ENCODE data around the gene CCND1. TPM values are rescaled to one million over a fixed set of nuclear protein-coding genes. Genes with fewer than 3 reads are reported as not detected.
A peak's percentile ranks its signal among the peaks of the same experiment; 100 is the strongest.

CCND1 gene
- total RNA-seq, 1 donor from 2014 or later: 135 TPM

DNA sequence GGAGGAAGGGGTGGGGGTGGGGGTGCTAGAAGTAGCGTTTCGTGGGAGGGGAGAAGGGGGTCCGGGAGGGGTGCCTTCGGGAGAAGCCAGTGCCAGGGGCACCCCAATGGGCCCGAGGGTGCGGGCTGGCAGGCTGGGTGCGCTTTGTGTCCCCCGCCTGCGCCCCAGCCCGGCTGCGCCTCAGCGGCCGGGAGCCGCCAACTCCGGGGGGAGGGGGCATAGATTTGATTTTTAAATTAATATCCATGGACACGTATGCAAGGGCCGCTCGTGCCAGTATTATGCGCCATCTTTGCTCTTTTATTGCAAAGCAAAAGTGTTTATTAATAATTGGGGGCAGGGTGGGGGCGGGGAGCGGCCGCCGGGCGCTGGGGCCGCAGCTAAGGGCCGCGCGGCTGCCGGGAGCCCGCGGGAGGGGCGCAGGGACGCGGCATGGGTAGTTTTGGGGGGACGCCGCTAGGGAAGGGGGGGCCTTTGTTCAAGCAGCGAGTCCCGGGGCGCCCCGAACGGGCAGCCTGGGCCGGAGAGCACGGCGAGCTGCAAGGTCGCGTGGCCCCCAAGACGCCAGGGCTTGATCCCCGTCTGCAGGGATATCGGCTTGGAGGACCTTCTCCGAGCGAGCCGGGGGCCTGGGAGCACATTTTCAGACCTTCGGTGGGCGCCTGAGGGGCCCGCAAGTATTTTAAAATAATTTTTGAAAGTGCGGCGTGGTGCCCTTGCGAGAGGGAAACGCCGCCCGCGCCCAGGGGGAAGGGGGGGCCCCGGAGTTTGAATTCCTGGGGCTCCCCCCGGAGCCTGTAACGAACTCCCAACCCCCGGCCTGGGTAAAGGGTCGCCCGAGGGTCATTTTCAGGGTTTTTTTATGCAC, 959 bp downstream of the CCND1 start:
- peak; percentile 44 for DNase-seq

- DNase-seq: peak; percentile 56
Measured at GRCh38 chr11:69642549-69642912, 1.6 kb downstream of the CCND1 start.

- DNase-seq: peak; percentile 94
Measured at GRCh38 chr11:69642913-69643632, 2.1 kb downstream of the CCND1 start.

GRCh38 chr11:69643646-69644045, 2.7 kb downstream of the CCND1 start:
- DNase-seq: no peak

DNA sequence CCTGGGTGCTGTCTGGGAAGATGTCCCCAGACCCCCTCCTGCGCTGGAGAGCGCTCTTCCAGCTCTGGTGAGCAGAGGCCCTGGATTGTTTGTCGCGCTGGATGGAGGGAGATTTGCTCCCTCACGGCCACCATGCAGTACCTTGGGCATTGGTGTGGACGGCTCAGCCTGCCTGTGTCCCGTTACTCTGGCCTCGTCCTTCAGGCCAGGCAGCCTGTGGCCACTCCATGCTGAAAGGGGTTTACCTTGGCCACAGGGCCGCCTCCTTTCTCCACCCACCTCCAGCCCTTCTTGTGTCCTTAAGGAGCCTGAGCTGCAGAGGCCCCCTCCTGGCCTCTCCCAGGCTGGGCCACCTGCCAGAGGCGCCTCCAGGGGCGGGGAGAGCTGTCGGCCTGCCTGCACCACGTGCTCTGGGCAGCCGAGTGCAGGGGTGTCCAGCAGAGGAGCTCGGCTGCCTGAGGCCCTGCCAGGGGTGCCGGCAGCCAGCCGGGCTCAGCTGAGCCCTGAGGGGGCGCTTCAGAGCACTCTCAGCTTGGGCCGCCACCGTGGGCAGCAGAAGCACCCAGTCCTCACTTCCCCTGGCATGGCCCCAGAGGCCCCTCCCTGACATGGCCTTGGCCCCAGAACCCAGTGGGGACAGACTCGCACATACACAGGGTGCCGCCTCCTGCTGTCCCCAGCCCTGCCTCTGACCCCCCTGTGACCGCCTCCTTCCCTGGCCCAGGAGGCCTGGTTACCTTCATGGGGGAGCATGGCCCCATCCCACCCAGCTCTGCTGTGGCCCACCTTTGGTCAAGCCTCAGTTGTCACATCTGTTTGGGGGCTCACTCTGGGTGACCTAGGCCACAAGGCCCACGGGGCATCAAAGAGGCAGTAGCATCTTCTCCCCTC, 3.4 kb downstream of the CCND1 start:
- peak; percentile 93 for DNase-seq

DNA sequence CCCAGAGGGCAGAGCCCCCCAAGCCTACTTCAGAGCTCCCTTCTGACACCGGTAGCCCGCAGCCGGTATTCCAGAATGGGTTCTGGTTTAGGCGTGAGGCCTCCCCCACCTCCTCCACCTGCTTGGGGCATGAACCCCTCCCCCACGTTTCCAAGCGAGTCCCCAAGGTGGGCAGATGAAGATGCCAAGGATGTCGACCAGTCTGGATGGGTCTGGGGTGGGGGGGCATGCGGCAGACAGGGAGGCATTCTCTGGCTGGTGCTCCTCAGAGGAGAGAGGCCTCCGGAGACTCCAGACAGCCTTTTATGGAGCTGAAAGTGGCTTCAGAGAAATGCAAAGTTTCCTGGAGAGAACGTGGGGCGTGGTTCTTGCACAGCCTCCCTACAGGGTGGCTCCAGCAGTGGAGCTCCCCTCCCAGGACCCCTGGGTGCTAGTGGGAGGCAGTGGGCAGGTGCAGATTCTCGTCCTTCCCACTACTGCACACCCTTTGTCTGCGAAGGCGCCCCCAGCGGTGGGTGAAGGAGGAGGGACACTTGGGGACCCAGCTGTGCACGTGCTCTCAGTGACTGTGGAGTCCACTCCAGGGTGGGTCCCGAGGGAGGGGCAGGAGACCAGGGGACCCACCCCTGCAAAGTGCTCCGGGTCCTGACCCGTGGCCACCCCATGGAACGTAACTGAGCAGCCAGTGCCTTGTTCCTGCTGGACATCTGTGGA, 4.2 kb downstream of the CCND1 start:
- no peak for DNase-seq

GRCh38 chr11:69645801-69646492, 5.0 kb downstream of the CCND1 start:
- DNase-seq: no peak

GRCh38 chr11:69646493-69647389, 5.8 kb downstream of the CCND1 start:
- no peak for DNase-seq

GRCh38 chr11:69647390-69647748, 6.4 kb downstream of the CCND1 start:
- no peak for DNase-seq

DNA sequence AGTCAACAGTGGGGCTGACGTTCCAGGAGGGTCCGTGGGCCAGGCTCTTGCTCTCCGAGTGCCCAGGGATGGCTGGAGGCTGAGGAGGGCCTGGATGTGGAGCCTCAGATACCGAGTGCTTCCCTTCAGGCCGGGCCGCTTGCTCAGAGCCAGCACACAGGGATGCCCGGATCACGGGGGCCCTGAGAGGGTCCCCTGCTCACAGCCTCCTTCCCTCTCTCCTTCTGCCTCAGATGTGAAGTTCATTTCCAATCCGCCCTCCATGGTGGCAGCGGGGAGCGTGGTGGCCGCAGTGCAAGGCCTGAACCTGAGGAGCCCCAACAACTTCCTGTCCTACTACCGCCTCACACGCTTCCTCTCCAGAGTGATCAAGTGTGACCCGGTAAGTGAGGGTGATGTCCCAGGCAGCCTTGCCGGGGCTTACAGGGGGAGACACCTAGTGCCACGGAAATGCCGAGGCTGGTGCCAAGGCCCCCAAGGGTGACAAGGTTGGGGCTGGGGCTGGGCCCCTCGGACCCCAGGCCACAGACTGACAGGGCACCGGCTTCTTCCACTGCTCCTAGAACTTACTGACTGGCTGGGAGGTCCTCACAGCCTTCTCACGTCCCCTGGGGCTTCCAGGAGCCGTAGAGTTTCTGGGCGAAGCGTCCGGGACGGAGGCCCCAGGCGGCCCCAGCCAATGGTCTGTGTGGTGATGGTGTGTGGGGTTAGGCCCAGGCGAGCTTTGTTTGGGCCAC, 7.0 kb downstream of the CCND1 start:
- no peak for DNase-seq

GRCh38 chr11:69648679-69649575, 8.0 kb downstream of the CCND1 start:
- DNase-seq: no peak

GRCh38 chr11:69649576-69649900, 8.6 kb downstream of the CCND1 start:
- no peak for DNase-seq

GRCh38 chr11:69650081-69650831, 9.3 kb downstream of the CCND1 start:
- no peak for DNase-seq

DNA sequence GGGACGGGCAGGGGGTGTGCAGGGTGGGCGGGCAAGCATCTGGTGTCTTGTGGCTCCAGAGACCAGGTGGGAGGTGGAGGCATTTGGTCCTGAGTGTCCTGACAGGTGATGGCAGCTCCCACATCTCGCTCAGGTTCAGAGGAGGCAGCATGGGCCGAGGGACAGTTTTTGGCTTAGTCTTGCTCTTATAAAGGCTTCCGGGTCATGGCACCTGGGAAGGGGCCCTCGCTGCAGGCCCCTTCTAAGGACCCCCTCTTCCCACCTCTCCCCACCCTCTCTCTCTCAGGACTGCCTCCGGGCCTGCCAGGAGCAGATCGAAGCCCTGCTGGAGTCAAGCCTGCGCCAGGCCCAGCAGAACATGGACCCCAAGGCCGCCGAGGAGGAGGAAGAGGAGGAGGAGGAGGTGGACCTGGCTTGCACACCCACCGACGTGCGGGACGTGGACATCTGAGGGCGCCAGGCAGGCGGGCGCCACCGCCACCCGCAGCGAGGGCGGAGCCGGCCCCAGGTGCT, 9.9 kb downstream of the CCND1 start:
- DNase-seq: no peak

GRCh38 chr11:69651834-69652620, 11.1 kb downstream of the CCND1 start:
- no peak for DNase-seq

- DNase-seq: no peak
Measured at GRCh38 chr11:69652999-69653398, 12.0 kb downstream of the CCND1 start.

Measured in tongue (tissue), 2 donors.